Hepatic stellate cell (primary cell): ENCODE measurements around the gene FHIP2A.
"Not testable (repeated sequence)": the region's sequence is repeated elsewhere in the genome, so short reads cannot be mapped to it uniquely, and the experiment has no call there.

Experiments
- DNase-seq: peaks from one replicate; pipeline ENCODE4 v3.0.0; 2011; ENCODE audit warnings: low spot score

FHIP2A gene

GRCh38 chr10:114819322-114819721 is 2.3 kb upstream of the FHIP2A start:
- no peak for DNase-seq

GRCh38 chr10:114821915-114822443 is 399 bp downstream of the FHIP2A start:
- no peak for DNase-seq

GRCh38 chr10:114822444-114823076 is 980 bp downstream of the FHIP2A start:
- peak; percentile 27 for DNase-seq

- DNase-seq: no peak
Observed at GRCh38 chr10:114823077-114823463, 1.5 kb downstream of the FHIP2A start.

- peak; percentile 27 for DNase-seq
Observed at GRCh38 chr10:114824391-114824790, 2.8 kb downstream of the FHIP2A start.

GRCh38 chr10:114825513-114826253 is 4.1 kb downstream of the FHIP2A start:
- DNase-seq: peak; percentile 67

- DNase-seq: no peak
Observed at GRCh38 chr10:114829160-114829909, 7.8 kb downstream of the FHIP2A start.

GRCh38 chr10:114831186-114831867 is 9.7 kb downstream of the FHIP2A start:
- no peak for DNase-seq

- DNase-seq: no peak
Observed at GRCh38 chr10:114837690-114838089, 16.1 kb downstream of the FHIP2A start.

GRCh38 chr10:114839901-114840300 is 18.3 kb downstream of the FHIP2A start:
- no peak for DNase-seq

GRCh38 chr10:114845978-114846693 is 24.6 kb downstream of the FHIP2A start:
- no peak for DNase-seq

GRCh38 chr10:114847517-114847916 is 25.9 kb downstream of the FHIP2A start:
- not testable (repeated sequence) for DNase-seq

GRCh38 chr10:114849674-114850073 is 28.1 kb downstream of the FHIP2A start:
- DNase-seq: no peak

GRCh38 chr10:114850126-114850525 is 28.5 kb downstream of the FHIP2A start:
- DNase-seq: no peak

GRCh38 chr10:114851336-114851735 is 29.8 kb downstream of the FHIP2A start:
- no peak for DNase-seq

GRCh38 chr10:114852197-114852596 is 30.6 kb downstream of the FHIP2A start:
- DNase-seq: no peak

- DNase-seq: no peak
Observed at GRCh38 chr10:114854906-114855305, 33.3 kb downstream of the FHIP2A start.

- DNase-seq: no peak
Observed at GRCh38 chr10:114855776-114856543, 34.4 kb downstream of the FHIP2A start.

GRCh38 chr10:114856544-114857287 is 35.1 kb downstream of the FHIP2A start:
- DNase-seq: no peak

- DNase-seq: not testable (repeated sequence)
Observed at GRCh38 chr10:114857288-114857565, 35.6 kb downstream of the FHIP2A start.
